Stimulated activated CD8-positive, alpha-beta memory T cell treated with anti-CD3 and anti-CD28 coated beads, Interleukin-15, amount 100 ng/mL, for 4 hours (primary cell): ENCODE measurements around the gene PLET1.

Source experiments
- DNase-seq, 2 donors: peaks; one replicate each; pipeline ENCODE4 v3.0.0-alpha.2; 2020; ENCODE audit warnings: low read depth in 2 of 2

Gene PLET1

DNA sequence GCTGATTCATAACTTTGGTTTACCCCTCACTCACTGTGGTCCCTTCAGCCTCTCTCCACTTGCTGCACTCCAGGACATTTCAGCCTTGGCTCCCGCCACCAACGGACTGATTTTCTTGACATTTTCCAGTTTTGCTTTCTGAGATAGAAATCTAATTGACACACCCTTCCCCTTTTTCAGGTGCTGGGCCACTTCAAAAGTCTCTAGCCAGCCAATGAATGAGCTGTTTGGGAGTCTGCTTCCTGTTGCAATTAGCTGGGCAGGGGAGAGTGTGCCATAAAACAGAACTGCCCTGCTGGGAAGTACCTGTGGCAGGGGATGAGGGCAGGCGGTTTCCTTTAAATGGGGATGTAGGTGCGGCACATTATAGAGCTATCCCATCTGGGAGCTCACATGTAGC lies 21.1 kb upstream of the PLET1 start:
- no peak for DNase-seq

DNA sequence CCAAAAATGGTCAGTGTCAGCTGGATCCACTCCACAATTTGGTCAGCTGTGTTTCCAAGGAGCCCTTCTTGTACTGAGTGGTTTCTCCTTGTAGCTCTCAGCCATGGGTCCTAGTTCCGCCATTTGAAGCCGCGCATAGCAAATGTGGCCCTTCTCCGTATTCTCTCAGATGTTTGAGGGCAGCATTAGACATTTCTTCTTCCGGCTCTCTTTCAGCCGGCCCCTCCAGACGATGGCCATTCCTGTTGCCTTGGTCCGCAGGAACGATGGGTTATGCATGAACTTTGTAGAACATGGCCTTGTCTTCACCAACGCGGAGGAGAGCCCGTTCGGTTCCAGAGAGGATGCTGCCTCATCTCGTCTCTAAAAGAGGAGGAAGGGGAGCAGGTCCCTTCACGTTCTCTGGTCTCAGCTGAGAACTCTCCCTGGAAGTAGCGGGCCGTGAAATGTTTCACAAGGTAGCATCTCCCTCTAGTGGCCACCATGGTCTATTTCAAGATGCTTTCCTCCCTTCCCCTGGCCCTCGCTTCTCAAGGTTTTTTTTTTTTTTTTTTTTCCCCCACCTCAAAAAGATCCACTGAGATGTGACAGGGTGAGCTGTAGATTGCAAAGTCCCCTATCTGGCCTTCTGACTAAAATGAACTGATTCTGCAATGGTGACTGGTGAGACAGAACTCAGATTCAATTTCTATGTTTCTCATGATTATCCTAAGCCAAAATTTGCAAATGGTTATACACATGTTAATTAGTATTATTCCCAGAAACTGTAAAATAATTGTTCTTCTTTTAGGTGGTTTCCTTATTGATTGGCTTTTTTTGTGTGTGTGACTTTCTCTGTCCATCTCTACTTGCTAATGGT lies 19.8 kb upstream of the PLET1 start:
- peak; percentile 14 to 47 for DNase-seq

DNA sequence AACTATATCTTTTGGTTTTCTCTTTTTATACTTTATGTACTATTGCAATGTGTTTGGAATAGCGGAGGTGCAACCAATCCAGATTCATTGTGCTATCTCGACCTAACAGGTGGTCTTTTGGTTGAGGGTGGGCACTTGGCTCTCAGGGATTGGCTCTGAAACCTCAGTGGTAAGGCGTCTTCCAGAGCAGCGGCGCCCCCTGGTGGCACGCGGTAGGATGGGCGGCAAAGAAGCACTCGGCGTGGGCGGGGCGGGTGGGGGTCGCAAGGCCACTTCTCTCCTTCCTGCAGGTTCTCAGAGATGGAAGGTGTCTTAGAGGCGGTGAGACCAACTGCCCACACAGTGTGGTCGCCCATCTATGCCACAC lies 19.2 kb upstream of the PLET1 start:
- peak; percentile 51 to 55 for DNase-seq

DNA sequence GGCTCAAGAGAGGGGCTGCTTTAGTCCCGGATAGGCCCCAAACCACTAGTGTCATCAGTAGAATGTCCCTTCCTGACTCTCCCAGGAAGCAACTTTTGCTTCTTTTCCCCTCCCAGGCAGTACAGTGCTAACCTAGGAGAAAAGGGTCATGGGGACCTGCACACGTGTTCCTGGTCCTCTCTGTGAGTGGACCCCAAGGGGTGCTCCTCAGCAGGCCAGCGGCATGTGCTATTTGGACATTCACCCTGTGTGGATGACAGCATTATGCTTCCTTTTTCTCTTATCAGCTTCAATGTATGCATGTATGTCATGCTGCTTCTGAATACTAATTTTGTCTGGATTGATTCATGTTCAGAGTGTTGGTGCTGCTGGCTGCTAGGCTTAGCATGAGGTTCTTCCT lies 18.1 kb upstream of the PLET1 start:
- DNase-seq = no peak

DNA sequence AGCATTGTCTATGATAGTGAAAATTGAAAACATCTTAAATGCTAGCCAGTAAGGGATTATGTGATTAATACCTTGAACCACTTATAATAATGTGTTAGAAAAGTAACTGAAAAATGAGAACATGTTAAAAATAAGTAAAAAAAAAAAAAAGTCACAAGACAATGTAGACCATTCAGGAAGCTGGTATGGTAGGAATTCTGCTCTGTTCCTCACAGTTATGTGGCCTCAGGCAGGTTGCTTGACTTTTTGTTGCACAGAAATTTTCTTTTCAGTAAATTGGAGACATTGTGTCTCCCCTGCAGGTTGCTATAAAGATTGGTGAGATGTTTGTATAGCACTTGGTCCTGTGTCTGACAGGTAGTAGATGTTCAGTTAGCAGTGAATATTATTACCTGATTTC lies 17.3 kb upstream of the PLET1 start:
- DNase-seq = no peak

DNA sequence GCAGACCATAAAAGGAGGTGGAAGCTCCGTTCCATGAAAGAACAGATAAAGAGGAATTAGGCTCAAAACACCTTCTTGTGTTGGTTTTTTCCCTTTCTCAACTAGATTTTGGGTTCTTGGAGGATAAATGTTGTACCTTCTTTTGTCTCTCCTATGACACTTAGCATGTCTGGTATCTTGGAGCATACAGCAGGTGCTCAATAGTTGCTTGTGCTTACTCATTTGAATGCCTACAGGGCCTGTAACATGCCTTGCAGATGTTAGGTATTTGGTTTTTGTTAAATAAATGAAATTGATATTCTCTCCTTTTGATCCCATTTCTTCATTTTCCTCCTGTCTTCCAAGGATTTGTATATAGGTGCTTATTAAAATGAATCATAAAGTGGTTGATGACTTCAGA lies 16.4 kb upstream of the PLET1 start:
- DNase-seq = no peak

DNA sequence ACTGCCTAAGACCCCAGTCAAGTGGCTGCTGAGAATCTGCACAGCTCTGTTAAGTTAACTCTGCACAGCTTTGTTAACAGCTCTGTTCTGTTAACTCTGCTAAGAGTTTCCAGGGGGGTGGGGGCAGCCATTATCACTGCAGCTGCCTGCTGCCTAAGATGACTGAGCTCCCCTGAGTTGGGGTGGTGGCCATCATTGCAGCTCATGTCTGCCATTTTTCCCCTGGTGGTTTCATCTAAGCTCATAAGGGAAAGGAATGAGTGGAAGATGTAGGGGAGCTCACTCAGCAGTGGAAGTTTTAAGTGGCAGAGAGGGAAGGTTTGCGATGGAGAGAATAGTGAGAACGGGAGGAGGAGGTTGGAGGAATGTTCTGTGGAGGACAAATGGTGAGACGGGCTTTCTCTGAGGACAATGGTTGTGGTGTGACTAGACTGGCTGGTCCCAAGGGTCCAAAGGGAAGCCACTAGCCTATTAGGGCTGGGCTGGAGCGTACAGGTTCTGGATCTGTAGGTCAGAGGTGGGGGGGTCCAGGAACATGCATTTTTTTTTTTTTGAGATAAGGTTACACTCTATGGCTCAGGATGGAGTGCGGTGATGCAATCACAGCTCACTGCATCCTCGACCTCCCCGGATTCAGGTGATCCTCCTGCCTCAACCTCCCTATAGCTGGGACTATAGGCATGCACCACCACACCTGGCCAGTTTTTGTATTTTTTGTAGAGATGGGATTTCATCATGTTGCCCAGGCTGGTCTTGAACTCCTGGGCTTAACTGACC lies 13.5 kb upstream of the PLET1 start:
- no peak for DNase-seq

DNA sequence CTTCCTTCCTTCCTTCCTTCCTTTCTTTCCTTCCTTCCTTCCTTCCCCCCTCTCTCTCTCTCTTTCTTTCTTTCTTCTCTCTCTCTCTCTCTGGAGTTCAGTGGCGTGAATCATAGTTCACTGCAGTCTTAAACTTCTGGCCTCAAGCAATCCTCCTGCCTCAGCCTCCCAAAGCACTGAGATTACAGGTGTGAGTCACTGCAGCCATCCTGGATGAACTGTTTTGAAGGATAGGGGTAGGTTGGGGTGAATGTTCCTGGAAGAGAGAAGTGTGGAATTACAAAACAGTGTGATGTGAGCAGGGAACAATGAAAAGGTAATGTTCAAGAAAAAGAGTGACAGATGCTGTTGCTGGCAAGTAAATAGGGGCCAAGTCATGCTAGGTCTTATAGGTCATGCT lies 12.4 kb upstream of the PLET1 start:
- no peak for DNase-seq

DNA sequence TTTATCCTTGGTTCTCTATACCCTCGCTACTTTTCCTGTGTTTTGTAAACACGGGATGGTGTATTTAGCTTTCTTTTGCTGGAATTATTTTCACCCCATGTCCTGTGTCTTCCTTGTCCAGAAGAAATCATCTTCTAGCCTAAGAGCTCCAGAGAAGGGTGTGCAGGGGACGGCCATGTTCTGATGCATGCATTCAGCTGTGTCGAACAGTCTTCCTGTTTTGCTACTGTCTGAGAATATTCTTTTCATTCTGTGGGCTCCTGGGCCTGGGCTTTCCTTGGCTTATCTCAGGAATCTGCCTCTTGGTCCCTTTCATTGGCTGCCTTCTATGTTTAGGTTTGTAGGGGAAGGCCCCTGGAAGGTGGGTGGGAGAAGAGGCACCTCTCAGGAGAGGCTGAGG lies 10.6 kb upstream of the PLET1 start:
- DNase-seq = no peak

DNA sequence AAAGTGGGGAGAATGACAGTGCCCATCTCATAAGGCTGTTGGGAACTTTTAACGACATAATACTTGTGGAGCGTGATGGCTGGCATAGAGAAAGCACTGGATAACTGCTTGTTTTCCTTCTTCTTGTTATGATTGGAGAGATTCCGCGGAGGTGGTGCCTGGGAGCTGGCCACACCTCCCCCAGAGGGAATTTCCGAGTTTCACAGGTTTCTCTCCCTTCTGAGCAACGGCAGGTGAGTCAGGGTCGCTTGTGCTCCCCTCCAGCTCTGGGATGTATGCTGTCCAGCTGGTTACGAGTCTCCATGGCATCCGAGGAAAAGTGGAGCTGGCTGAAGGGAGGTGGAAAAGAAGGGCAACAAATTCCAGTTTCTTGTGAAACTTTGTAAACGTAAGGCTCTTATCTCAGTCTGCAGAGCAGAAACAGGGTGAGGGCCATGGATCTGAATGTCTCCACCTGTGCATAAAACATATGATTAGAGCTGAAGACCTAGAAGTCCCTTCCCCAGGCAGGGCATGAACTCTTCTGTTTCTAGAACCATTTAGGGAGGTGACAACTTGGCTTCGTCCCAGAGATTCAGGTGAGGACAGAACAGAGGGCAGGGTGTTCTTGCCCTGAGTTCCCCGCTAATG lies 10.0 kb upstream of the PLET1 start:
- no peak for DNase-seq

DNA sequence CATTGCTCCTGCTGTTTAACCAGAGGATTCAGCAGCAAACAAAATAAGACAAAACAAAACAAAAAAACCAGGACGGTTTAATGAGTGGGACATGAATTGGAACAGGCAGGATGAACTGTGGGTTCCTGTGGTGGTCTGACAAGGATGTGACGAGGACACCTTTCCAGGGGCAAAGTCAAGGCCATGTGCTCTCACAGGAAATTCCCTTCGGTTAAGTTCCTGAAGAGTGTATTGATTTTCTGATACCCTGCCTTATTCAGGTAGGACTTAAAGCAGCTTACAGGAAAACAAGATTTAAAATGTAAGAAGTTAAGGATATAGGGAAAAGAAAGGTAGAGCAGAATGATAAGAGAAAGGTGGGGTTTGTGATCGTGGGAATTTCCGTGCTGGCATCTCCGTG lies 8.5 kb upstream of the PLET1 start:
- no peak for DNase-seq

DNA sequence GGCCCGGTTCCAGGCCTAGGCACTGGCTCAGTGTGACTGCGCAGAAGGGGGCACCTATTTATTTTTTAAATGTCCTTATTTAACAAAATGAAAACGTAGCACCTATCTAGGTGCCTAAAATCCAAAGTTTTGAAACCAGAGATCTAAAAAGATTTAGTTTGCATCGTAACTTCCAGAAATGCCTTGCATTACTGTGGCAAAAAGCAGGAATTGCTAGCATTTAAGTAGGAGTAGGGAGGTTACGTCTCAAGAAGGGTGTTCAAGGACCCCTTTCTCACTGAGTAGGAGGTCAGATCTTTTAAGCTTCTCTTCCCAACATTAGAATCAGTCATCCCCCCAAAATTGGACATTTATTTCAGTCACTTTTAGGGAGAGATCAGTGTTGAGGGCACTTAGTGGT lies 7.7 kb upstream of the PLET1 start:
- no peak for DNase-seq

DNA sequence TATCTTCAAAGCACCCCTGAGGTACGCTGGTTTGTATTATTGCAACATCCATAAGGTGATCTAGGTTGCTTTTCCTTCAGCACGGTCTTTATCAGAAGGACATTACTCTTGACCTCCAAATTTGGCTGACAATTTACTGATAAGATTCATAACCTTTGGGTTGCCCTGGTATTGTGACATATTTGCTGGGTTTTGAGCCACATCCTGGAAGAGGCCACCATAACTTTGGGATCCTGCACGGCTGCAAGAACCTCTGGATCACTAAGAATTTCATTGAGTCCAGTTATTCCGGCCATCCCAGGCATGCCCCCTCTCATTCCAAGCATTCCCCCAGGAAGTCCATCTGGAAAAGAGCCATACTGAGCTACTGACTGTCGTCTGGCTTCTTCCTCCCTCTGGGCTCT lies 6.5 kb upstream of the PLET1 start:
- DNase-seq = no peak

DNA sequence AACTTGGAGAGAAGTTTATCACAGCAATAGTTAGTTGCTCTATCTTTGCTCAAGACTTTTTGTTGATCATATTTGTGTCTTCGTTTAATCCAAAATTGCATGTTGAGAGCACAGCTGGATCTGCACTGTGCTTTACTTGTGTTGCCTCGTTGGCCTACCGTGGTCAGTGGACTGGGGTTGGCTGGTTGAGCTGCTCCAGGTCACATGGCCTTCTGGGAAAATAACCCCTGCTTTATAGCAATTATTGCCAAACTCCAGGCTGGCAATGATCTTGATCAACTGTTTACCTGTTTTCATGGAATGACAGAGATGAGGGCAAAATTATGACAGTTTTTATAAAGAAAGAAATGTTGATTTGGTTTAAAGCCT lies 5.7 kb upstream of the PLET1 start:
- DNase-seq = no peak

DNA sequence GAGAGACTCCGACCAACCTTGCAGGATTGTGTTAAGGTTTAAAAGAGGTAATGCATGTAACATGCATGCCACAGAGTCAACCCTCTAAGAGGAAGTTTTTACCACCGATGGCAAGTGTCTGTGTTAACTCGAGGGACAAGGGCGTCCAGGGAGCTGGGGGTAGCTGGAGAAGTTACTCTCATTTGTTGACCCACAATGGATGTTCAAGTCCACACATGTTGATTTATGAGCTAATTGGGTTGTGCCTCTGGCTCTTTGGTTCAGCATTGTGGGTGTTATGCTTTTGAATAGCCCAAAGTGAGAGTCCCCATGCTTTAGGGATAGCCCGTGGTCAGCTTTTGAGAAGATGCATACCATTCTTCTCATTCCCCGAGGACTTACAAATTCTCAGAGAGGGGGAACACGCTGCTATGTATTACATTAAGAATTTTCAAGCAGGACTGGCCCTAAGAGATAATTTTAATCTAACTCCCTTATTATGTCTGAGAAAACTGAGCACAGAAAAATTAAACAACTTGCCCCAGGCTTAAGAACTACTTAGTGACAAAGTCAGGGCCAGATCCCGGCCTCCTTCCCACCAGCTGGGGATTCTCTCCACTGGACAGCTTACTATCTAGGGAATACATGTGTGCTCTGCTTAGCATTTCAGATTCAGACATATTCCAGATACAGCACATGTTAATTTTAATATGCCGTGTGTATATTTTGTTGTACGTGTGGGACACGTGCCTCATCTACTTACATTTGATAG lies 5.2 kb upstream of the PLET1 start:
- no peak for DNase-seq

DNA sequence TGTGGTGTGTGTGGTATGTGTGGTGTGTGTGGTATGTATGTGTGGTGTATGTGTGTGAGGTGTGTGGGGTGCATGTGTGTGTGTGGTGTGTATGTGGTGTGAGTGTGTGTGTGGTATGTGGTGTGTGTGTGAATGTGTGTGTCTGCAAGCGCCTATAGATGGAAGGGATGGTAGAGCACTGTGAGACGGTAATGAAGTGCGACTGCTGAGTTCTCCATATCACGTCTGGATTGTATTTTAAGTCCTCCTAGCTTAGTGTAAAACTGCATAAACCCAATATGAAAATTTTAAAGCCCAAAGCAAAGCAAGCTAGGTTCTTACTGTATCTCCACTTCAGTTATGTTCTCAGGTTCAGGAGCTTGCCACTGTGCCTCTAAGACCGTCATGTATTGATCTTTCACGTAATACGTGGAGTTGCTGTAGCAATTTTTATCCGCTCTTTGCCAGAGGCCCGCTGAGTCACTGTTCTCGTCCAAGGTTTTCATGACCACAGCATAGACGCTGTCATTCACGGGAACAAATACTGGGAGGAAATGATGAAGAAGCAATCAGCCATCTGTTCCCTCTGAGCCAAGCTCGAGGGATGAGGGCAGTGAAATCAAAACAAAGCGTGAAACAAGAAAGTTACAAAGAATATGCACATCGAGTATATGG lies 5.5 kb downstream of the PLET1 start:
- DNase-seq = no peak

DNA sequence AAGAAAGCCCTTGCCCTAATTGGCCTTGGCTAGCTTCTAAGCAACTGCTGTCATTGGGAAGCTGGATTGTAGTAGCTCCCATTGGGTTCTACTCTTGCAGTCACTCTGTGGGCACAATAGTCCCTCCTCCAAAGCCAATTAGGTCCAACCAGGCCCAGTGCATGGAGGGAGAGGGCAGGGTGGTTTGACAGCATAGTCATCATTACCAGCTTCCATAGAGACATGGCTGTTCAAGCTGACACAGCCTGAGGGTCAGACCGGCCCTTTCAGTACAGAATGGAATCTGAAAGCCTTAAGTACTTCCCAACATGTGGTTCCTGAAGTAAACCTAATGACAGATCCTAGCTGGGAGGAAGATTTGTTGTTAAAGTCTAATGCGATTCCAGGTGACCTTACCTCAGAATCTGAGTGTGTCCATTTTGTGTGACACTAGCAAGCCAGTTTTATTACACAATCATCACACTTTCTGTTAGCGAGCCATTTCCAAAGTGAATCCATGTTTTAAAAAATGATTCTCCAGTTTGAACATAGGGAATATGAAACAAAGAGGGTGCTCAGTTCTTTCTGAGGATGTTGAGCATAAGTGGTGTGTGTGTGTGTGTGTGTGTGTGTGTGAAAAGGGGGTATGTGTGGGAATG lies 6.9 kb downstream of the PLET1 start:
- no peak for DNase-seq

DNA sequence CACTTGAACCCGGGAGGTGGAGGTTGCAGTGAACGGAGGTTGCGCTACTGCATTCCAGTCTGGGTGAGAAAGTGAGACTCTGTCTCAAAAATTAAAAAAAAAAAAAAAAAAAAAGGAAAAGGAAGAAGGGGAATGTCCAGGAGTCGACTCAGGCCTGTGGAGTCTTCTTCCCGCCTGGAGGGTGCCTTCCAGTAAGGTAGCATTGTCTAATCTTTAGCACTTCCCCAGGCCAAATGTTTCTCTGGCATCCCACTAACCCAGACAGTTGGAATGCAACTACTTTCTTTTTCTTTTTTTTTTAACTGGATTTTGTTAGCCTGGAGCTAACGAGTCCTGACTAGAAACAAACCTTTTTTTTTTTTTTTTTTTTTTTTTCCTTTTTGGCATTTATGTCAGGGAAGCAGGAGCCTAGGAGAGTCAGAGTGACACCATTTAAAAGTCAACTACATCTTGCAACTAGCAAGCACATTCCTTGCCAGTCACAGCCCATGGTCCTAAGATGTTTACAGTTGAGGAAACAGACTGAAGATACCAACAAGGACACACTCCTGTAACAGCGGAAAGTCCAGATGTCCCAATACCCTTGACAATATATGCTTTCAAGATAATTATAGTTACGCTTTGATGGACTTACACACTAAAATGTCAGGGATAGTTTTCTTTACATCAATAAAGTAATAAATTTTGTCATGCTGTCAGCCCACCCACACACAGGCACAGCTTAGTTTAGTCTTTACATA lies 10.6 kb downstream of the PLET1 start:
- DNase-seq = no peak

DNA sequence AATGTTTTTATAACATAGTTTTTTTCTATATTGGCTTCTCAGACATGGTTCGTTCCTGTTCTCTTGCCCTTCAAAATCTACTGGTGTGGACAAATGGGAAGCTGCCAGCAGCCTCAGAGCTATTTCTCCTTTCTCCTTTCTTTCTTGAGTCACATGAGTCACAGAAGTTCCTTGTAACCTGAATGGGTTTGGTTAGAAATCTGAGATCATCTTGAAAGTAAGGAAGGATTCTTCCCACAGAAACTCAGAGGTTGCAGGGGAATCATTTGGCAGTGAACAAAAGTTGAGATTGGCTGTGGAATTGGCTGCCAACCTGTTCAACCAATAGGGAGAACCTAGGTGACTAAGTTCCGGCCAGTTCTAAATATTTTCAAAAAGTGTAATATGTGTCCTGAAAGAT lies 12.5 kb downstream of the PLET1 start:
- DNase-seq = no peak

DNA sequence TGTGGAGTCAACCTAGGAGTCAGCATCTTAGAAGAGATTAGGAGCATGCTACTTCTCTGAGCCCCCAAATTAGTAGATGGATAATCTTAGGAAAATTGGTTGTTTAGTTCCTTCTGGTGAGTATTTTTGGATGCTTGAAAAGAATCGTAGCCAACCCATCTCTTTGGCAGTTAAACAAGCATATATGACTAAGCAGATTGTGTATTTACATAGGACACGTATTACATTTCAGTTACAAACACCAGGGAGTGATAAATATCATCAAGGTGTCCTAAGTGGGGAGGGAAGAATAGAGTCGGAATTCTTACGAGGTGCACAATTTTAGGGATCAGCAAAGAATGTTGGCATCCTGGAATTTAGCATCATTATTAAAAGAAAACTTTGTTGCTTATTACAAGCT lies 13.5 kb downstream of the PLET1 start:
- no peak for DNase-seq

DNA sequence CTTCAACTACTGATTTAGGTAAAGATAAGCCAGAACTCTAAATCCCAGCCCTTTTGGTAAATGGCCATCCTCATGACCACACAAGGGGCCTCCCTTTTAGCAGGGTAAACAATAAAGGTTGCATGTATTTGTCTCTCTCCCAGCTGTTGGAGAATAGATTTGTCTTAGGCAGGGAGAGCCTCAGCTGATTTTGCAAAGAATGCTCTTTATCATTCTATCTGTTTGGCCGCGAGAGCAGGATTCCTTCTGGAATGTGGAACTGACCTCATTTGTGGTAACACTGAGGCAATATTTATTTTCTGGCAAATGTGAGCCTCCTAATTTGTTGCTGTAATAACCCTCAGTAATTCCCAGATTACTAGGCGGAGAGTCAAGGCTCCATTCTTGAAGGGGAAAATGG lies 19.2 kb downstream of the PLET1 start:
- no peak for DNase-seq
